GM21529 (cell line): ENCODE results near the gene DENND1A.

Experiments used
- ATAC-seq: cut with Tn5 transposase; IDR thresholded peaks from one replicate; pipeline ENCODE4 v1.9.1; 2021; ENCODE audit not compliant: unreplicated experiment

DENND1A gene

GRCh38 chr9:123365881-123366528 is 563.9 kb downstream of the DENND1A start:
- no peak for ATAC-seq

- ATAC-seq = no peak
Measured at GRCh38 chr9:123365287-123365880, 564.5 kb downstream of the DENND1A start.

GRCh38 chr9:123364241-123364824 is 565.6 kb downstream of the DENND1A start:
- no peak for ATAC-seq

- ATAC-seq = no peak
Measured at GRCh38 chr9:123362856-123363255, 567.1 kb downstream of the DENND1A start.

GRCh38 chr9:123361731-123362510 is 568.0 kb downstream of the DENND1A start:
- ATAC-seq = no peak

- ATAC-seq = no peak
Measured at GRCh38 chr9:123361086-123361730, 568.7 kb downstream of the DENND1A start.

- no peak for ATAC-seq
Measured at GRCh38 chr9:123360161-123361085, 569.5 kb downstream of the DENND1A start.

- no peak for ATAC-seq
Measured at GRCh38 chr9:123359546-123359945, 570.4 kb downstream of the DENND1A start.

- ATAC-seq = no peak
Measured at GRCh38 chr9:123359106-123359505, 570.8 kb downstream of the DENND1A start.

GRCh38 chr9:123358181-123358905 is 571.6 kb downstream of the DENND1A start:
- ATAC-seq = no peak

GRCh38 chr9:123357743-123358059 is 572.2 kb downstream of the DENND1A start:
- no peak for ATAC-seq

GRCh38 chr9:123356851-123357742 is 572.8 kb downstream of the DENND1A start:
- no peak for ATAC-seq

GRCh38 chr9:123355761-123356431 is 574.0 kb downstream of the DENND1A start, which contains the start of gene CRB2:
Gene CRB2 (plus strand): TSS chr9:123356197. CDS start chr9:123356261, 64 bp downstream.
- no peak for ATAC-seq

- ATAC-seq = no peak
Measured at GRCh38 chr9:123354806-123355508, 575.0 kb downstream of the DENND1A start.

GRCh38 chr9:123353984-123354591 is 575.8 kb downstream of the DENND1A start:
- ATAC-seq = peak; percentile 71

GRCh38 chr9:123353041-123353440 is 576.9 kb downstream of the DENND1A start:
- no peak for ATAC-seq
